Measurements from ENCODE around the gene IGF1R. TPM values are rescaled to one million over a fixed set of nuclear protein-coding genes. Genes with fewer than 3 reads are reported as not detected.

The IGF1R gene
- total RNA-seq, result 100 to 1,000 TPM in 2 of 6 donors, 10 to 100 TPM in 4; 31.0 to 142 (median 63.8) TPM

DNA sequence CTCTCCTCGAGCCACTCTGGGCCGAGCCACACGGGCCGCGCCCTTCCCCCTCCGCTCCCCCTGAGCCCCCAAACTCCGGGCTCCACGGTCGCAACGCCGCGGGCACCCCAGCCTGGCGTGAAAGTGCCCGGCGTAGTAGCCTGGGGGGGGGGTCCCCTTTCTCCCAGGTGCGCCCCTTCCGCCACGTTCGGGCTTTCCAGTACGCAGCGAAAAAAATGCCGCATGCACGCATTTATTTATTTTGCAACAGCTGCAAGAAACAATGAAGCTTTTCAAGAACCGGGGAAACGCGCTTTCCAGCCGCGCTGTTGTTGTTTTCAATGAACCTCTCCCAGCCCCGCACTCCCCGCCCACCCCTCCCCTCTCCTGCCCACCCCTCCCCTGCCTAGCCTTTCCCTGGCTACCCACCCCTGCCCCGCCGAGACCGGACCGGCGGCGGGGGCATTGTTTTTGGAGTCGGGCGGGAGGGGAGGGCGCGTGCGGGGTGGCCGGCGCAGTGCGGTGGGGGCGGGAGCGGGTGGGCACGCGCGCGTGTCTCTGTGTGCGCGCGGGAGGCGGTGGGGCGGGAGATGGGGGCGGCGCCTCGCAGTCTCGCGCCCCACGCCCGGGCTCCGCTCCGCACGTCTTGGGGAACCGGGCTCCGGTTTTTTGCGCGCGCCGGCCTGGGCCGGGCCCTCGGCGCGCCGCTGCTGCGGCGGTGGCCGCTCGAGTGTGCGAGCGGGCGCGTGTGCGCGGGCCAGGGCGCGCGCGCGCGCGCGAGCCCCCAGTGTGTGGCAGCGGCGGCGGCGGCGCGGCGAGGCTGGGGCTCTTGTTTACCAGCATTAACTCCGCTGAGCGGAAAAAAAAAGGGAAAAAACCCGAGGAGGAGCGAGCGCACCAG lies at the start of gene IGF1R:
TSS of gene IGF1R (plus strand) at position 766 of the 880 bp plus-strand sequence. CDS start 1,043 bp downstream, outside the sequence.
- Histone ChIP-seq H3K9me3 (no peaks in the 10 kb centered on the region), H3K27me3 (no peaks in the 10 kb centered on the region), H3K27ac (peak within 1 kb of the TSS; percentile 88 to 98 (median 92)), H3K4me1 (peaks cover 6 to 22% (median 13%) of the 10 kb centered on the region in 4 donors), H3K4me3 (peak within 1 kb of the TSS; percentile 91 to 96 (median 94)), H3K36me3 (no peaks in the 10 kb centered on the region)
- TF ChIP-seq POLR2AphosphoS5 (IDR thresholded peaks at IDR 0.05) (peak in 1 of 2 donors; percentile 10), EP300 (IDR thresholded peaks at IDR 0.05) (no peak), POLR2A (IDR thresholded peaks at IDR 0.05) (peak in 1 of 4 donors; percentile 51)
- TF ChIP-seq, protein P1, sequence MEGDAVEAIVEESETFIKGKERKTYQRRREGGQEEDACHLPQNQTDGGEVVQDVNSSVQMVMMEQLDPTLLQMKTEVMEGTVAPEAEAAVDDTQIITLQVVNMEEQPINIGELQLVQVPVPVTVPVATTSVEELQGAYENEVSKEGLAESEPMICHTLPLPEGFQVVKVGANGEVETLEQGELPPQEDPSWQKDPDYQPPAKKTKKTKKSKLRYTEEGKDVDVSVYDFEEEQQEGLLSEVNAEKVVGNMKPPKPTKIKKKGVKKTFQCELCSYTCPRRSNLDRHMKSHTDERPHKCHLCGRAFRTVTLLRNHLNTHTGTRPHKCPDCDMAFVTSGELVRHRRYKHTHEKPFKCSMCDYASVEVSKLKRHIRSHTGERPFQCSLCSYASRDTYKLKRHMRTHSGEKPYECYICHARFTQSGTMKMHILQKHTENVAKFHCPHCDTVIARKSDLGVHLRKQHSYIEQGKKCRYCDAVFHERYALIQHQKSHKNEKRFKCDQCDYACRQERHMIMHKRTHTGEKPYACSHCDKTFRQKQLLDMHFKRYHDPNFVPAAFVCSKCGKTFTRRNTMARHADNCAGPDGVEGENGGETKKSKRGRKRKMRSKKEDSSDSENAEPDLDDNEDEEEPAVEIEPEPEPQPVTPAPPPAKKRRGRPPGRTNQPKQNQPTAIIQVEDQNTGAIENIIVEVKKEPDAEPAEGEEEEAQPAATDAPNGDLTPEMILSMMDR (IDR thresholded peaks at IDR 0.05), result peak in 3 of 6 experiments; percentile 6 to 16 (median 12)
- 0 to 1% methylated on average over 14 to 36 of the region's 106 CpGs for WGBS, 2 donors
- ATAC-seq (ENCODE audit: low FRiP score in 2 of 2), result peak; percentile 92 to 93
- DNase-seq, result peak; percentile 87 to 98

DNA sequence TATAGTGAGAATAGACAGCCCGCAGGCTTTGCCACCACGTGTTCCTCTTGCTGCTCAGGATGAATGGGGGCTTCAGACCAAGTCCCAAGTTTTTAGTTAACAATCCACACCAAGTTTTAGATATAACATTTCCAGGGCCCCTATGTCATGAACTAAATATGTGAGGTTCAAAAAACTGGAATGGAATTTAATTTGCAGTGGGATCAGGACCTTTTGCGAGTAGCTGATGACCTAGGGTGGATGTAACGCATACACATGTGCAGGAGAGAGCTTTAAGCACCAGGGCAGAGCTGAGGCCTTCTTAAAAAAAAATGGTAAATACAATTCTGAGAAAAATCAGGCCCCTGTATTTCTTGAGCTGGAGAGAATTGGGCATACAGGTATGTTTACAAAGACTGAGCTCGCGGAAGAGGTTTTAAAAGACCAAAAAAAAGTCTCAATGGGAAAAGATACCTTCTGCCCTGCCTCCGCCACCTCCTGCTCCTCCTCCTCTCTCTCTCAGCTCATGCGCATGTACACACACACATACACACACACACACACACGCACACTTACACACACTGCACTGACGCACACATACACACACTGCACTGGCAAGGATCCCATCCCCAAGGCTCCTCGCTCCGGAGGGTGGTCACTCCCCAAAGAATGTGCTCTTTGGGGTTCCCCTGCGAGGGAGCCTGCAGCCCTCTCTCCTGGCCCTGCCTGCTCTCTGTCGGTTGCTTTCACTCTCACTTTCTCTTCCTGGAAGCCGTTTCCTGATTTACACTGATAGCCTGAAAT lies 48.2 kb upstream of the IGF1R start:
- Histone ChIP-seq H3K9me3 (no peaks in the 10 kb centered on the region), H3K4me1 (peaks cover 2 to 11% (median 6%) of the 10 kb centered on the region in 4 donors), H3K27me3 (no peaks in the 10 kb centered on the region), H3K27ac (peak overlapping the region in 3 of 4 donors; percentile 55 to 65 (median 60)), H3K36me3 (no peaks in the 10 kb centered on the region), H3K4me3 (peak overlapping the region in 3 of 4 donors; percentile 35 to 53 (median 49))
- DNase-seq, result peak in 1 of 2 donors; percentile 39
- WGBS, 2 donors, result 10 to 16% methylated on average over 15 of the region's 15 CpGs
- TF ChIP-seq EP300 (IDR thresholded peaks at IDR 0.05) (no peak), POLR2A (IDR thresholded peaks at IDR 0.05) (no peak), POLR2AphosphoS5 (IDR thresholded peaks at IDR 0.05) (no peak)
- TF ChIP-seq, protein P1 (IDR thresholded peaks at IDR 0.05), result no peak
- ATAC-seq (ENCODE audit: low FRiP score in 2 of 2), result peak; percentile 83 to 85

DNA sequence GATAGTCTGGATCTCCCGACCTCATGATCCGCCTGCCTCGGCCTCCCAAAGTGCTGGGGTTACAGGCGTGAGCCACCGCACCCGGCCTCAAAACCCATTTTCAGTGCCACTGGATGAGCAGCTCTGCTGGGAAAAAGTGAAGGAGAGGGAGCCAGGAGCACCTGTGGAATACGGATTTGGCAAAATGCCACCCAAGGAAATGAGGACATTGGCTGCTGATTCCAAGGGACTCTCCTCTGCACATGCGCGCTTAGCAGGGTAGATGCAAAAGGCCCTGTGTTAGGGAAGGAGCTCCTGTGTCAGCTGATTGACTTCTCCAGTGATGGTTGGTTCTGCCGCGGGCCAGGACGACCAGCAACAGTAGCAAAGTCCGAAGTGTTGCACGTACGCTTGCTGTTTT lies 43.4 kb upstream of the IGF1R start:
- no peaks in the 10 kb centered on the region for H3K9me3 ChIP-seq
- no peaks in the 10 kb centered on the region for H3K36me3 ChIP-seq
- TF ChIP-seq POLR2AphosphoS5 (IDR thresholded peaks at IDR 0.05), result no peak
- TF ChIP-seq, protein P1 (IDR thresholded peaks at IDR 0.05), result no peak
- WGBS, 2 donors, result 93 to 96% methylated on average over 14 to 15 of the region's 15 CpGs
- no peaks in the 10 kb centered on the region for H3K27me3 ChIP-seq
- ATAC-seq (ENCODE audit: low FRiP score in 2 of 2), result no peak
- H3K4me1 ChIP-seq, result peaks cover 1 to 4% (median 2%) of the 10 kb centered on the region in 4 donors
- no peak overlapping the region for H3K4me3 ChIP-seq
- no peak overlapping the region for H3K27ac ChIP-seq
- DNase-seq, result no peak

DNA sequence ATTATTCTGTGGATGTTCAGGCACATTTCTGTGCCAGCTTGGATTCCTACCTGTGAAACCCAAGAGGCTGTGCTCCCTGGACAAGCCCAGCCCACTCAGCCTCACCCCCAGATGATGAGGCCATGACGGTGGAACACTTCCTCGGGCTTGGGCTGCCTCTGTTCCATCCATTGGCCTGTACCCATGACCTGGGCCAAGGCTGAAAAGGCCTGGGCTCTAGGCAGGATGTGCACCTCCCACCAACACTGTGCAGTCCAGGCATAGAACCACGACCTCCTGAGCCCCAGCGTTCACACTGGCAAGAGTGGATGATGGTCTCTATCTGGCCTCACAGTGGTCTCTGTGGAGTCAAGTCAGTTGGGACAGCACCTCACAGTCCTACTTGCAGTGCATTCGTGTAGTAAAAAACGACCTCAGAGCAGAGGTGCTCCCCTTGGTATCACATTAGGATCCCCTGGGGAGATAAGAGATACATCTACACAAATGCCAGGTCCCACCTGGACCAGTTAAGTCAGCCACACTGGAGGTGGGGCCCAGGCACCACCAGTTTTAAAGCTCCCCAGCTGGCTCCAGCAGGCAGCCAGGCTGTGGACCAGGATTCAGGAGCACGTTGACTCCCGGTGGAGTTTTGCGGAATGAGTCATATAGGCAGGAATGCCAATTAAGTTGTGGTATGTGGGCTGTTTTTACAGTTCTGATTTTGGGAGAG lies 39.0 kb upstream of the IGF1R start:
- no peak for DNase-seq
- no peaks in the 10 kb centered on the region for H3K36me3 ChIP-seq
- H3K4me1 ChIP-seq, result no peaks in the 10 kb centered on the region
- peak; percentile 17 to 52 for ATAC-seq (ENCODE audit: low FRiP score in 2 of 2)
- TF ChIP-seq POLR2A (IDR thresholded peaks at IDR 0.05) (no peak), POLR2AphosphoS5 (IDR thresholded peaks at IDR 0.05) (no peak), EP300 (IDR thresholded peaks at IDR 0.05) (no peak)
- TF ChIP-seq, protein P1 (IDR thresholded peaks at IDR 0.05), result no peak
- H3K27ac ChIP-seq, result no peak overlapping the region
- H3K9me3 ChIP-seq, result no peaks in the 10 kb centered on the region
- 77 to 87% methylated on average over 5 to 9 of the region's 9 CpGs for WGBS, 2 donors
- no peaks in the 10 kb centered on the region for H3K27me3 ChIP-seq
- H3K4me3 ChIP-seq, result no peak overlapping the region
